Endodermal cell (in vitro differentiated cells): ENCODE measurements around the gene KLHL15. TPM values are rescaled to one million over a fixed set of nuclear protein-coding genes. Genes with fewer than 3 reads are reported as not detected.

ENCODE experiments used
- DNase-seq: peaks from one replicate; pipeline ENCODE4 v3.0.0-alpha.2; 2017
- H3K27ac ChIP-seq: 2 replicates; pipeline ENCODE4 v1.5.1; 2013; ENCODE audit warnings: mild to moderate bottlenecking, low read depth, low read length, moderate library complexity
- H3K27me3 ChIP-seq: 2 replicates; pipeline ENCODE4 v1.6.1; 2013; ENCODE audit warnings: mild to moderate bottlenecking, low read length, moderate library complexity; ENCODE audit not compliant: insufficient read depth, control insufficient read depth, poor library complexity, severe bottlenecking
- H3K36me3 ChIP-seq: 2 replicates; pipeline ENCODE4 v1.7.0; 2013; ENCODE audit warnings: mild to moderate bottlenecking, low read length, moderate library complexity; ENCODE audit not compliant: control insufficient read depth, insufficient read depth
- H3K4me1 ChIP-seq: one replicate; pipeline ENCODE4 v1.7.0; 2013; ENCODE audit warnings: low read length; ENCODE audit not compliant: control insufficient read depth, insufficient read depth
- H3K4me3 ChIP-seq: 2 replicates; pipeline ENCODE4 v1.5.1; 2013; ENCODE audit warnings: mild to moderate bottlenecking, low read length, moderate library complexity
- H3K9ac ChIP-seq: 2 replicates; pipeline ENCODE4 v1.6.1; 2013; ENCODE audit warnings: mild to moderate bottlenecking, low read length, moderate library complexity; ENCODE audit not compliant: poor library complexity, severe bottlenecking; ENCODE audit errors: extremely low read depth
- H3K9me3 ChIP-seq: 2 replicates; pipeline ENCODE4 v1.6.1; 2013; ENCODE audit warnings: mild to moderate bottlenecking, low read length, moderate library complexity; ENCODE audit not compliant: control insufficient read depth
- H3K27ac Mint-ChIP-seq: 2 replicates; pipeline ENCODE4 v1.8.0; 2020; ENCODE audit warnings: mixed read lengths
- H3K27me3 Mint-ChIP-seq: 2 replicates; pipeline ENCODE4 v1.8.0; 2021; ENCODE audit warnings: mild to moderate bottlenecking, mixed read lengths; ENCODE audit not compliant: insufficient read depth
- H3K36me3 Mint-ChIP-seq: 2 replicates; pipeline ENCODE4 v1.8.0; 2020; ENCODE audit warnings: low read depth, mixed read lengths
- H3K4me1 Mint-ChIP-seq: 2 replicates; pipeline ENCODE4 v1.8.0; 2020; ENCODE audit warnings: mixed read lengths
- H3K4me3 Mint-ChIP-seq: 2 replicates; pipeline ENCODE4 v1.8.0; 2020; ENCODE audit warnings: mild to moderate bottlenecking, moderate library complexity, mixed read lengths
- H3K9me3 Mint-ChIP-seq: 2 replicates; pipeline ENCODE4 v1.8.0; 2020; ENCODE audit warnings: mild to moderate bottlenecking, mixed read lengths
- CTCF ChIP-seq: fragments of 200-600 bp; sonication (generic); conservative IDR thresholded peaks from 2 replicates; pipeline ENCODE4 v1.5.0; 2021; ENCODE audit warnings: antibody characterized with exemption, mild to moderate bottlenecking
- WGBS, 2 experiments: methylation state at CpG; one replicate each; pipeline versions ENCODE4 v1.1.5 to v1.1.7; 2013; ENCODE audit warnings: missing lambda C conversion rate in 2 of 2, mixed read lengths in 1 of 2; ENCODE audit not compliant: insufficient coverage in 1 of 2, insufficient read length in 1 of 2; 5-methylcytosine and 5-hydroxymethylcytosine counted together
- long read RNA-seq, 4 experiments: library from polyadenylated mRNA in 2 of 4; library from RNA in 1 of 4; library from capped mRNA in 1 of 4; stranded (forward) in 3 of 4; unstranded in 1 of 4; transcript quantifications; one replicate each; pipeline ENCODE4 v2.0.0, GENCODE V29; 2020 to 2021; ENCODE audit warnings: inconsistent platforms in 1 of 4
- polyA plus RNA-seq, 2 experiments: library from polyadenylated mRNA; stranded (reverse); fragments of 50-300 nt; gene quantifications; one replicate each; pipeline ENCODE4 v1.2.3, GENCODE V29; 2013
- total RNA-seq, 2 donors: library from RNA; stranded (reverse); fragmentation: NEBNext Ultra II Directional in 1 of 2; extraction: Animal tissue kit (Norgen Biotek cat#: 25700) in 1 of 2; gene quantifications; 2 replicates in 1 of 2; 3 replicates in 1 of 2; pipeline ENCODE4 v1.2.1, GENCODE V29; 2021

The KLHL15 gene
- total RNA-seq: 10 to 100 TPM; 11.4 to 15.5 TPM
- polyA plus RNA-seq (2013, experiment 1 of 2): 7.8 TPM
- polyA plus RNA-seq (2013, experiment 2 of 2): 7.5 TPM
- long read RNA-seq, experiment 1, partial matches to known transcripts: 3 of 7 reads
- long read RNA-seq, experiment 1, other reads (novel, unspliced or antisense): 4 of 7 reads
- long read RNA-seq, experiment 2, partial matches to known transcripts: 8 of 8 reads
- long read RNA-seq, experiment 2, other reads (novel, unspliced or antisense): 0 of 8 reads
- long read RNA-seq, experiment 3, partial matches to known transcripts: 5 of 9 reads
- long read RNA-seq, experiment 3, other reads (novel, unspliced or antisense): 4 of 9 reads
- long read RNA-seq, experiment 4: 0 reads

- Histone ChIP-seq H3K4me1 (no peaks in the 10 kb centered on the region), H3K9ac (peak within 1 kb of the TSS; percentile 91), H3K27ac (peak within 1 kb of the TSS; percentile 91), H3K9me3 (no peaks in the 10 kb centered on the region), H3K36me3 (no peaks in the 10 kb centered on the region), H3K4me3 (peak within 1 kb of the TSS; percentile 86), H3K27me3 (no peaks in the 10 kb centered on the region)
- Mint-ChIP-seq H3K36me3 (peaks cover 4% of the 10 kb centered on the region), H3K27me3 (peaks cover 30% of the 10 kb centered on the region), H3K27ac (peak within 1 kb of the TSS; percentile 95), H3K4me1 (peaks cover 5% of the 10 kb centered on the region), H3K9me3 (no peaks in the 10 kb centered on the region), H3K4me3 (peak within 1 kb of the TSS; percentile 81)
- WGBS, 2 experiments: 91% methylated on average over 5 of the region's 7 CpGs; no CpG with 5 or more reads in 1 of the 2 experiments
- DNase-seq: peak; percentile 13
- no peak for TF ChIP-seq CTCF
Measured at GRCh38 chrX:24027086-24027485, at the start of gene KLHL15. KLHL15 (minus strand) TSS chrX:24027186; CDS start chrX:24006693, 20,493 bp downstream.

- no peak for DNase-seq
- Mint-ChIP-seq H3K9me3 (no peaks in the 10 kb centered on the region), H3K4me3 (no peak overlapping the region), H3K4me1 (no peaks in the 10 kb centered on the region), H3K36me3 (peaks cover 89% of the 10 kb centered on the region), H3K27me3 (no peaks in the 10 kb centered on the region), H3K27ac (peak overlapping the region; percentile 4)
- no peaks in the 10 kb centered on the region for H3K9me3 ChIP-seq
- no peak overlapping the region for H3K4me3 ChIP-seq
- no peak for TF ChIP-seq CTCF
- H3K9ac ChIP-seq: no peak overlapping the region
- WGBS, 2 experiments: 99% methylated on average over 7 of the region's 9 CpGs; no CpG with 5 or more reads in 1 of the 2 experiments
- H3K27me3 ChIP-seq: no peaks in the 10 kb centered on the region
- H3K4me1 ChIP-seq: no peaks in the 10 kb centered on the region
- no peak overlapping the region for H3K27ac ChIP-seq
- H3K36me3 ChIP-seq: peaks cover 69% of the 10 kb centered on the region
Measured at GRCh38 chrX:24069877-24070276, 42.9 kb upstream of the KLHL15 start.

GRCh38 chrX:24063488-24063887 is 36.5 kb upstream of the KLHL15 start:
- Histone ChIP-seq H3K9ac (no peak overlapping the region), H3K36me3 (peaks cover 80% of the 10 kb centered on the region), H3K9me3 (no peaks in the 10 kb centered on the region), H3K4me3 (no peak overlapping the region), H3K4me1 (no peaks in the 10 kb centered on the region), H3K27ac (no peak overlapping the region), H3K27me3 (no peaks in the 10 kb centered on the region)
- TF ChIP-seq CTCF: no peak
- Mint-ChIP-seq H3K9me3 (no peaks in the 10 kb centered on the region), H3K27me3 (no peaks in the 10 kb centered on the region), H3K4me3 (no peak overlapping the region), H3K27ac (peak overlapping the region; percentile 58), H3K36me3 (peaks cover 90% of the 10 kb centered on the region), H3K4me1 (no peaks in the 10 kb centered on the region)
- peak; percentile 46 for DNase-seq
- WGBS, 2 experiments: 93 to 95% methylated on average over 5 to 6 of the region's 6 CpGs
